WI38 (cell line): ENCODE measurements around the gene CLIC4.

Experiments used
- H3K4me3 ChIP-seq: 2 replicates; pipeline ENCODE4 v1.5.1; 2011; ENCODE audit warnings: low read depth, mild to moderate bottlenecking, control low read depth, low read length
- CTCF ChIP-seq: IDR thresholded peaks from 2 replicates; pipeline ENCODE4 v1.5.1; 2012; ENCODE audit warnings: low read depth, mild to moderate bottlenecking, control low read depth, low read length

CLIC4 gene

GRCh38 chr1:24850328-24850920 lies 105.2 kb downstream of the CLIC4 start:
- H3K4me3 ChIP-seq, result no peak overlapping the region
- no peak for TF ChIP-seq CTCF

- TF ChIP-seq CTCF, result no peak
- H3K4me3 ChIP-seq, result no peak overlapping the region
Measured at GRCh38 chr1:24853649-24854048, 108.4 kb downstream of the CLIC4 start.

- TF ChIP-seq CTCF, result no peak
- H3K4me3 ChIP-seq, result no peak overlapping the region
Measured at GRCh38 chr1:24855474-24855873, 110.2 kb downstream of the CLIC4 start.

- TF ChIP-seq CTCF, result no peak
- H3K4me3 ChIP-seq, result no peak overlapping the region
Measured at GRCh38 chr1:24856787-24857506, 111.7 kb downstream of the CLIC4 start.

- no peak overlapping the region for H3K4me3 ChIP-seq
- TF ChIP-seq CTCF, result no peak
Measured at GRCh38 chr1:24857507-24858133, 112.4 kb downstream of the CLIC4 start.

GRCh38 chr1:24858277-24858676 lies 113.0 kb downstream of the CLIC4 start:
- TF ChIP-seq CTCF, result no peak
- H3K4me3 ChIP-seq, result no peak overlapping the region
